ENCODE measurements around the gene TAMALIN.

The TAMALIN gene

GRCh38 chr12:52056801-52057637, 50.3 kb downstream of the TAMALIN start:
- DNase-seq: no peak

- DNase-seq: no peak
These were observed 51.2 kb downstream of the TAMALIN start for GRCh38 chr12:52057638-52058576.

DNA sequence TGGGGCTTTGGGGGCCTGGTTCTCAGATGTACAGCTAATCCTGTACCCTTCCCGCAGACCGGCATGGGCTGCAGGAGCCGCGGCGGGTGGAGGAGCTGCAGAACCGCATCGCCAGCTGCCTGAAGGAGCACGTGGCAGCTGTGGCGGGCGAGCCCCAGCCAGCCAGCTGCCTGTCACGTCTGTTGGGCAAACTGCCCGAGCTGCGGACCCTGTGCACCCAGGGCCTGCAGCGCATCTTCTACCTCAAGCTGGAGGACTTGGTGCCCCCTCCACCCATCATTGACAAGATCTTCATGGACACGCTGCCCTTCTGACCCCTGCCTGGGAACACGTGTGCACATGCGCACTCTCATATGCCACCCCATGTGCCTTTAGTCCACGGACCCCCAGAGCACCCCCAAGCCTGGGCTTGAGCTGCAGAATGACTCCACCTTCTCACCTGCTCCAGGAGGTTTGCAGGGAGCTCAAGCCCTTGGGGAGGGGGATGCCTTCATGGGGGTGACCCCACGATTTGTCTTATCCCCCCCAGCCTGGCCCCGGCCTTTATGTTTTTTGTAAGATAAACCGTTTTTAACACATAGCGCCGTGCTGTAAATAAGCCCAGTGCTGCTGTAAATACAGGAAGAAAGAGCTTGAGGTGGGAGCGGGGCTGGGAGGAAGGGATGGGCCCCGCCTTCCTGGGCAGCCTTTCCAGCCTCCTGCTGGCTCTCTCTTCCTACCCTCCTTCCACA, 52.0 kb downstream of the TAMALIN start:
- DNase-seq: peak in 1 of 2 experiments; percentile 84

- DNase-seq: no peak
These were observed 53.1 kb downstream of the TAMALIN start for GRCh38 chr12:52059582-52060497.

DNA sequence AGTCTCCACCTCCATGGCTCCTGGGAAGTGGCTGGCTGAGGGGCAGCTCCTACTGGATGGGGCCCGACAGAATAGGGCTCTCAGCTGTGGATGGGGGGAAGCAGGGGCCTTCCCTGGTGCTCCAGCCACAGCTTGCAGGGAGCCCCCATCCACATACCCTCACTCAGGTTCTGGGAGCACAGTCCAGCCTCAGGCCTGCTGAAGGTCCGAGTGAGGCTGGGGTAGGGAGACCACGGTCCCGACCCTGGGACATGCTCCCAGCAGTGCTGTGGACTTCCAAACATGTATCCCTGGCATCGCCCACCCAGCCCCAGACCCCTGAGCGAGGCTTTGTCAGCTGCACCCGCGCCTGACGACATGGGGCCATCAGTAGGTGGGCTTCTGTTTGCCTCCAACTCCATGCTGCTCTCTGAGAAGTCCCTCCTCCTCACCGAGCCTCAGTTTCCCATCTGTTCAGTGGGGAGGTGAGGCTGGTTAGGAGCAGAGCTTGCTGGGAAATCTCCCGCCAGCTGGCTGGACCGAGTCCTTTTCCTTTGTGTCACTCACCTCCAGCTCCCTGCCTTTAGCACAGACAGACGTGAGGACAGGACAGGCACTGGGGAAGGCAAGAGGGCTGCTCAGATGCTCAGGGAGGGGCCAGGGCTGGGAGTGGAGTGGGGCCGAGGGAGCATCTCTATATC, 53.9 kb downstream of the TAMALIN start:
- no peak for DNase-seq

GRCh38 chr12:52061470-52062166, 54.9 kb downstream of the TAMALIN start:
- no peak for DNase-seq

GRCh38 chr12:52062167-52063081, 55.7 kb downstream of the TAMALIN start:
- DNase-seq: no peak

DNA sequence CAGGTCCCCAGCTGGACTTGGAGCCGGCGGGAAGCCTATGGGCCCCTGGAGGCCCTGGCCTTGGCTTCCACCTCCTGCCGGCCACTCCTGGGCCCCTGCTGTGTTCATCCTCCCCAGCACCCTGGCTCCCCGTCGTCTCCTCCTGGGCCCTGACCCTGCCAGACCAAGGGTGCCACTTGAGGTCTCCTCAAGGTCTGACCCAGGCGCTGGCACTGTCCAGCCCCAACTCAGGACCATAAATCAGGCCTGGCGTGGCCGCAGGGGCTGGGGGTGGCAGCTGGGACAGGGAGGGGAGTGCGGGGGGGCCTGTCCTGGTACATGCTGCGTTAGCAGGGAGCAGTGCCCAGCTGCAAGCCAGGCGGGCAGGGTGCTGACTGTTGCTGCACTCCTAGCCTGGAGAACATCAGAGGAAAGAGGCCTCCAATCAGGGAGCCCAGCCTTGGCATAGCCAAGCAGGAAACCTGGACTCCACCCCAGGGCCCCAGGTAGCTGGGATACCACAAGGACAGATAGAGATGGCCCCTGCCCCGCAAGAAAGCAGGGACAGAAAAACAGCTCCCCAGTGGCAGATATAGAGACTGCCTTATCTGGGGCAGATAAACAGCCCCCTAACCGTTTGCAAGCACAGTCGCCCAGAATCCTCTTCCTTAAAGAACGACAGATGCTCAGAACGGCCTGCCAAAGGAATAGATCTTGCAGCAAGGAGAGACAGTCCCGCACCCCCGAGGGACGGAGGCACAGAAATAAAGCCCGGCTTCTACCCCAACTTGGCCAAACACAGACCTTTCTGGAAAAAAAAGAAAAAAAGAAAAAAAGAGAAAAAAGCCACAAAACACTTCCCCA, 56.6 kb downstream of the TAMALIN start:
- DNase-seq: peak in 1 of 2 experiments; percentile 25

DNA sequence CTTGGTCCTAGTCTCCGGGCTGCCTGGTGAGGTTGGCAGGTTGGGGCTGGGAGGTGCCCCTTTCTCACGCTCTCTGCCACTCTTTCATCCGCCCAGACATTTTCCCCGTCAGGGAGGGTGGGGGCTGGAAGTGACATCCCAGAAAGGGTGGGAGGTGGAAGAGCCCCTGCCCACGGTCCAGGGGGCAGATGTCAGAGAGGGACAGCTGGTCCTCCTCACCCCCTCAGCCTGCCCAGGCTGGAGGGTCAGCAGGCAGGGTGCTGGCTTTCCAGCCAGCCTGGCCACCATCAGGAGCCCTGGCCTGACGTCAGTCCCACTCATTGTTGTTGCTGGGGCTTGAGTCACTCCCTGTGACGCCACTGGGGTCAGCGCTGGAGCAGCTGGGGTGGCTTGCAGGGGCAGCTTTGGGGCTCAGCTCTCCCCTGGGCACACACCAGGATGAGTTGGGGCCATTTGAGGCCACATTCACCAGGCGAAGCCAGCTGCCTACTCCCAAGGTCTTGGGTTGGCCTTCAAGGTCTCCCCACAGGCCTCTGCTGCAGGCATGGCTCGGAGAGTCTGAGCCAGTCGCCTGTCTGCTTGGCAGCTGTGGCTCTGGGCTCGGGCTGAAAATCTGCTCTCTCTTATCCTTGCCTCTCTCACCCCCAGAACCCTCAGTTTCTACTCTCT, 57.4 kb downstream of the TAMALIN start:
- DNase-seq: no peak

Measured in NCI-H524 (cell line).